ENCODE data around the gene INPP4A.
"Not testable (repeated sequence)": the region's sequence is repeated elsewhere in the genome, so short reads cannot be mapped to it uniquely, and the experiment has no call there.

INPP4A gene

DNA sequence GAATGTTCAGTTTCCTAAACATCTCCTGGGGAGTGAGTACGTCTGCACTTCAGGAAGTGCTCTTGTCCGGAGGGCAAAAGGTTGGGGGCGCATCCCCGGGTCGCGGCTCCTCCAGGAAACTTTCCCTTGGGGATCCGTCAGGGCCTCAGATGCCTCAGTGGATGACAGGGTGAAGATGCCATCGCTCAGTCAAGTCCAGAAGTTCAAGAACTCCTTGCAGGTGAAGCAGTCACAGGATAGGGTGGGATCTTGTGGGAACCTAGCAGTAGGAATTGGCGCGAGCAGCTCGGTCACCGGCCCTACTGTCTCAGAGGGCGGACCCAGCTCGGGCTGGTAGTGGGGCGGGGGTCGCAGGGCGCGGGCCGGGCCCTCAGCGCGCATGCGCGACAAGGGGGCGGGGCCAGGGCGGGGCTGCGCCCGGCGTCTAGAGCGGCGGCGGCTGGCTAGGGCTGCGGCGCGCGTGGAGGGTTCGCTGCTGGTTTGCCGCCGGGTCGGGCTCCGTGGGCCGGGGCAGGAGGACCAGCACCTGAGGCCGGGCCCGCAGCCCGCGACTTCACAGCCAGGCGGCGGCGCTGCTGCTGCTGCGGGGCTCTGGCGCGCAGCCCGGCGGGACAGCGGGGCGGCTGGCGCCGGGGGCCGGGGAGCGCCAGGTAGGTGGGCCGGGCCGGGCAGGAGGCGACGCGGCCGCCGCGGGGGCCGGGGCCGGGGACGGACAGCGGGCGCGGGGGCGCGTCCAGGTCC, at the start of gene INPP4A:
Gene INPP4A, plus strand, starts transcription at position 423 of the 741 bp plus-strand sequence. CDS start 75,191 bp downstream, outside the sequence.
- Histone ChIP-seq H3K9me3 (ENCODE audit: insufficient read depth, low read depth, low read length) (peaks cover 3% of the 10 kb centered on the region), H3K27ac (ENCODE audit: low read length) (no peak within 1 kb of the TSS), H3K27me3 (ENCODE audit: insufficient read depth, low read length) (no peaks in the 10 kb centered on the region), H3K9ac (ENCODE audit: low read depth, low read length) (peak within 1 kb of the TSS; percentile 76; the same call in 1 of the 2 replicates), H3K36me3 (ENCODE audit: insufficient read depth, low read depth, low read length) (no peaks in the 10 kb centered on the region), H3K4me1 (ENCODE audit: insufficient read depth, low read length) (peaks cover 32% of the 10 kb centered on the region; the same call in 1 of the 2 replicates), H3K4me3 (ENCODE audit: low read length) (peak within 1 kb of the TSS; percentile 83)

DNA sequence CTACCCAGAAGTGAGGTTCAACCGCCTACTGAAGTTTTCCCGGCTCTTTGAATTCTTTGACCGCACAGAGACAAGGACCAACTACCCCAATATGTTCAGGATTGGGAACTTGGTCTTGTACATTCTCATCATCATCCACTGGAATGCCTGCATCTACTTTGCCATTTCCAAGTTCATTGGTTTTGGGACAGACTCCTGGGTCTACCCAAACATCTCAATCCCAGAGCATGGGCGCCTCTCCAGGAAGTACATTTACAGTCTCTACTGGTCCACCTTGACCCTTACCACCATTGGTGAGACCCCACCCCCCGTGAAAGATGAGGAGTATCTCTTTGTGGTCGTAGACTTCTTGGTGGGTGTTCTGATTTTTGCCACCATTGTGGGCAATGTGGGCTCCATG, 48.7 kb upstream of the INPP4A start:
- Histone ChIP-seq H3K4me3 (ENCODE audit: low read length) (no peak overlapping the region), H3K36me3 (ENCODE audit: insufficient read depth, low read depth, low read length) (no peaks in the 10 kb centered on the region), H3K9me3 (ENCODE audit: insufficient read depth, low read depth, low read length) (no peaks in the 10 kb centered on the region), H3K9ac (ENCODE audit: low read depth, low read length) (no peak overlapping the region), H3K4me1 (ENCODE audit: insufficient read depth, low read length) (peaks cover 7% of the 10 kb centered on the region), H3K27me3 (ENCODE audit: insufficient read depth, low read length) (no peaks in the 10 kb centered on the region; the same call in 1 of the 2 replicates), H3K27ac (ENCODE audit: low read length) (no peak overlapping the region)

DNA sequence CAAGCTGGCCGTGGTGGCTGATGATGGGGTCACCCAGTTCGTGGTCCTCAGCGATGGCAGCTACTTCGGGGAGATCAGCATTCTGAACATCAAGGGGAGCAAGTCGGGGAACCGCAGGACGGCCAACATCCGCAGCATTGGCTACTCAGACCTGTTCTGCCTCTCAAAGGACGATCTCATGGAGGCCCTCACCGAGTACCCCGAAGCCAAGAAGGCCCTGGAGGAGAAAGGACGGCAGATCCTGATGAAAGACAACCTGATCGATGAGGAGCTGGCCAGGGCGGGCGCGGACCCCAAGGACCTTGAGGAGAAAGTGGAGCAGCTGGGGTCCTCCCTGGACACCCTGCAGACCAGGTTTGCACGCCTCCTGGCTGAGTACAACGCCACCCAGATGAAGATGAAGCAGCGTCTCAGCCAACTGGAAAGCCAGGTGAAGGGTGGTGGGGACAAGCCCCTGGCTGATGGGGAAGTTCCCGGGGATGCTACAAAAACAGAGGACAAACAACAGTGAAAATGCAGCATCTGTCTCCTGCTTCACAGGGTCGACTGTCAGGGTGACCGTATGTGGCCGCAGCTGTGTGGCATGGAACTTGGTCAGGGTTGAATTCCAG, 47.8 kb upstream of the INPP4A start:
- H3K36me3 ChIP-seq (ENCODE audit: insufficient read depth, low read depth, low read length), result no peaks in the 10 kb centered on the region
- H3K27ac ChIP-seq (ENCODE audit: low read length), result no peak overlapping the region
- H3K27me3 ChIP-seq (ENCODE audit: insufficient read depth, low read length), result no peaks in the 10 kb centered on the region; the same call in 1 of the 2 replicates
- no peak overlapping the region for H3K4me3 ChIP-seq (ENCODE audit: low read length)
- H3K9ac ChIP-seq (ENCODE audit: low read depth, low read length), result no peak overlapping the region
- no peaks in the 10 kb centered on the region for H3K9me3 ChIP-seq (ENCODE audit: insufficient read depth, low read depth, low read length)
- peaks cover 7% of the 10 kb centered on the region for H3K4me1 ChIP-seq (ENCODE audit: insufficient read depth, low read length)

DNA sequence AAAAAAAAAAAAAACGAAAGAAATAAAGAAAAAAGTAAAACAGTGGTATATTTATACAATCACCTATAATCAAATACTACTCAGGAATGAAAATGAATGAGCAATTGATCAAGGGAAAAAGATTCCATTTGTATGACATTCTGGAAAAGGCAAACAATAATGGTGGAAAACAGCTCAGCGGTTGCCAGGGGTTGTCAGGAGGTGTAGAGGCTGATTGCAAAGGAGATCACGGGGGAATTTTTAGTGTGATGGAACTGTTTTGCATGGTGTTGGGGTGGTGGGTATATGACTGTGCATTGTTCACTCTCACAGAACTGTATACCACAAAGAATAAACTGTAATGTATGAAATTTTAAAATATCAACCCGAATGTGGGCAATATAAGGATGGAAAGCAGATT, 45.5 kb upstream of the INPP4A start:
- H3K27ac ChIP-seq (ENCODE audit: low read length), result no peak overlapping the region
- no peaks in the 10 kb centered on the region for H3K9me3 ChIP-seq (ENCODE audit: insufficient read depth, low read depth, low read length)
- no peaks in the 10 kb centered on the region; the same call in 1 of the 2 replicates for H3K27me3 ChIP-seq (ENCODE audit: insufficient read depth, low read length)
- no peaks in the 10 kb centered on the region for H3K36me3 ChIP-seq (ENCODE audit: insufficient read depth, low read depth, low read length)
- peaks cover 6% of the 10 kb centered on the region for H3K4me1 ChIP-seq (ENCODE audit: insufficient read depth, low read length)
- no peak overlapping the region for H3K9ac ChIP-seq (ENCODE audit: low read depth, low read length)
- H3K4me3 ChIP-seq (ENCODE audit: low read length), result no peak overlapping the region

DNA sequence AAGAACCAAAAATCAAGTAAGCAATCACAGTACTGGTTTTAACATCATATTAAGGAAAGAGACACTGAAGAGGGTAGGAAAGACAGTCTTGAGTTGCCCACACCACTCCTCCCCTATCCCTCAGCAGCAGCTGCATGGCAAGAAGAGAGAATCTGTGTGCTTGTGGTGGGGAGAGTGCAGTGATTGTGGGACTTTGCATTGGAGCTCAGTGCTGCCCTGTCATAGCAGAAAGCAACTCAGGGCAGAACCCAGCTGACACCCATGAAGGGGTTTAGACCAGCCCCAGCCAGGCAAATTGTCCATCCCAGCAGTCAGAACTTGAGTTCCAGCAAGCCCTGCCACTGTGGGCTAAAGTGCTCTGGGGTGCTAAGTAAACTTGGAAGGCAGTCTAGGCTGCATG, 40.8 kb upstream of the INPP4A start:
- H3K9me3 ChIP-seq (ENCODE audit: insufficient read depth, low read depth, low read length), result no peaks in the 10 kb centered on the region
- H3K27ac ChIP-seq (ENCODE audit: low read length), result no peak overlapping the region
- no peaks in the 10 kb centered on the region for H3K27me3 ChIP-seq (ENCODE audit: insufficient read depth, low read length)

DNA sequence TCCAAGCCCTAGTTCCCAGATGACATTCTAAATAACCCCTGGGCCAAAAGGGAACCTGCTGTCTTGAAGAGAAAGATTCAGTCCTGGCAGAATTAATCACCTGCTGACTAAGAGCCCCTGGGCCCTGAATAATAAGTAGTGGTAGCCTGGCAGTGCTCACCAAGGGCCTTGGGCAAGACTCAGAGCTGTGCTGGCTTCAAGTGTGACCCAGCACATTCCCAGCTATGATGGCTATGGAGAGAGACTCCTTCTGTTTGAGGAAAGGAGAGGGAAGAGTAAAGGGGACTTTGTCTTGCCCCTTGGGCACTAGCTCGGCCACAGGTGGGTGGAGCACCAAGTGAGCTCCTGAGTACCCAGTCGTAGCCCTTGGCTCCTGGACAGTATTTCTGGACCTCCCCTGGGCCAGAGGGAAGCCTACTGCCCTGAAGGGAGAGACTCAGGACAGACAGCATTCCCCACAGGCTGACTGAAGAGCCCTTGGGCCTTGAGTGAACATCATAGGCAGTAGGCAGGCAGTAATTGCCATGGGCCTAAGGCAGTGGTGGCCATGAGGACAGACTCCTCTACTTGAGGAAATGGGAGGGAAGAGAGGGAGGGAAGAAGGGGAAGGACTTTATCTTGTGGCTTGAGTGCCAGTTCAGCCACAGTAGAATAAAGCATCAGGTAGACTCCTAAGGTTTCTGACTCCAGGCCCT, 40.0 kb upstream of the INPP4A start:
- Histone ChIP-seq H3K36me3 (ENCODE audit: insufficient read depth, low read depth, low read length) (no peaks in the 10 kb centered on the region), H3K9ac (ENCODE audit: low read depth, low read length) (no peak overlapping the region), H3K9me3 (ENCODE audit: insufficient read depth, low read depth, low read length) (no peaks in the 10 kb centered on the region), H3K27me3 (ENCODE audit: insufficient read depth, low read length) (no peaks in the 10 kb centered on the region), H3K27ac (ENCODE audit: low read length) (no peak overlapping the region), H3K4me1 (ENCODE audit: insufficient read depth, low read length) (peaks cover 9% of the 10 kb centered on the region), H3K4me3 (ENCODE audit: low read length) (no peak overlapping the region)

More for the DNA sequence above, 40.8 kb upstream of the INPP4A start:
- no peak overlapping the region for H3K4me3 ChIP-seq (ENCODE audit: low read length)
- H3K36me3 ChIP-seq (ENCODE audit: insufficient read depth, low read depth, low read length), result no peaks in the 10 kb centered on the region
- H3K4me1 ChIP-seq (ENCODE audit: insufficient read depth, low read length), result peaks cover 8% of the 10 kb centered on the region
- H3K9ac ChIP-seq (ENCODE audit: low read depth, low read length), result no peak overlapping the region

DNA sequence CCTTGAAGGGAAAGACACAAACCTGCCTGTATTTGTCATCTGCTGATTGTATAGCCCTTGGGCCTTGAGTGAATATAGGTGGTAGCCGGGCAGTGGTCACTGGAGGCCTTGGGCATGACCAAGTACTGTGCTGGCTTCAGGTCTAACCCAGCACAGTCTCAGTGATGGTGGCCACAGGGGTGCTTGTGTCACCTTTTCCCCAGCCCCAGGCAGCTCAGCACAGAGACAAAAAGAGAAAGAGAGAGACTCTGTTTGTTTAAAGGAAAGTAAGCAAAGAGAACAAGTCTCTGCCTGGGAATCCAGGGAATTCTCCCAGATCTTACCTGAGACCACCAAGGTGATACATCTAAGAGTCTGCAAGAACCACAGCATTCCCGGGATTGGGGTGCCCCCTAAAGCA, 39.4 kb upstream of the INPP4A start:
- Histone ChIP-seq H3K4me1 (ENCODE audit: insufficient read depth, low read length) (peaks cover 9% of the 10 kb centered on the region), H3K27ac (ENCODE audit: low read length) (no peak overlapping the region), H3K9ac (ENCODE audit: low read depth, low read length) (no peak overlapping the region), H3K27me3 (ENCODE audit: insufficient read depth, low read length) (no peaks in the 10 kb centered on the region), H3K4me3 (ENCODE audit: low read length) (no peak overlapping the region), H3K36me3 (ENCODE audit: insufficient read depth, low read depth, low read length) (no peaks in the 10 kb centered on the region), H3K9me3 (ENCODE audit: insufficient read depth, low read depth, low read length) (no peaks in the 10 kb centered on the region)

DNA sequence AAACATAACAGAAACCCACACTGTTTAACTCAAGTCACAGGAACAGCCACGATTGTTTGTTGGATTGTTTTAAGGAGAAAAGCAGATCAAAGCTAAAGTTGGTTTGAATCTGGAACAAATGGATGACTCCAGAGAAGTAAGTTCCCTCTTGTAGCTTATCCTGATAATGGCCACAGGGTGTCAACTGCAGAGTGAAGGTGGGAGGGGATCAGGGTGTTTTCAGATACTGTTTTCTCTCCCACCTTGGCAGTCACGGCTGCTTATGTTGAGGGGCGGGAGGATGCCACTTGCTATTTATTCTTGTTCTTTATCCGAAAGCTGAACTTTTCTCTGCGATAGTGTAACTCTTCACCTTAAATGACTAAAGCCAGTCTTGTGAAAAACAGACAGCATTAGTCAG, 36.5 kb upstream of the INPP4A start:
- Histone ChIP-seq H3K27me3 (ENCODE audit: insufficient read depth, low read length) (no peaks in the 10 kb centered on the region), H3K27ac (ENCODE audit: low read length) (no peak overlapping the region), H3K4me3 (ENCODE audit: low read length) (0 out of 2 replicates have a peak overlapping the region, but pooled peaks have one; percentile 14), H3K36me3 (ENCODE audit: insufficient read depth, low read depth, low read length) (no peaks in the 10 kb centered on the region), H3K9me3 (ENCODE audit: insufficient read depth, low read depth, low read length) (no peaks in the 10 kb centered on the region), H3K4me1 (ENCODE audit: insufficient read depth, low read length) (peaks cover 9% of the 10 kb centered on the region), H3K9ac (ENCODE audit: low read depth, low read length) (no peak overlapping the region)

DNA sequence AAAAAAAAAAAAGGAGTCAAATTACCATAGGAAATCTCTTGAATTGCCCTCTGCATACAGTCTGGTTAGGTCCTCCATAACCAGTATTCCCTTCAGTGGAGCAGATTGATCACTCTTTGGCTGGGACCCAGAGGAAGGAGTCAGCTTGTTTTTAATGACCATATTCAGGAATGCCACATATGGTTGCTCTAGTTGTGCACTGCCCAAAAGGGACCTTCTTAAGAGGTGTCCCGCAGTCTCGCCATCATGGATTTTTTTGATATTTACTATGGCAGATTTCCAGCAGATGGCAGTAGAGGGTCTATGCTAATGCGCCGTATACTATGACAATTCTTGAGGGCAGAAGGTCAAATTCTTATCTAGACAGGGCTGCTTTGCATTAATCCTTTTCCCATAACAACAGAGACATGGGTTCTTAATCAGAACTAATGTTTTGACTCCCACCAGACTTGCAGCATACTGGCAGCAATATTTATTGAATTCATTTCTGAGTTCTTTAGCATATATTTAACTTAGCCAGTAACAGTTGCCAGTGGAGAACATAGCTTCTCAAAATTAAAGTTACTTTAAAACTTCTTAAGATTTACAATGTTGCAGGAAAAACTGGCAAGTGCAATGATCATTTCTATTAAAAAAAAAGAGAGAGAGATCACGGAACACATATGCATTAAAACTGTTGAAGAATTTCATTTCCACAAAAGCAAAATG, 31.8 kb upstream of the INPP4A start:
- H3K4me1 ChIP-seq (ENCODE audit: insufficient read depth, low read length), result peaks cover 9% of the 10 kb centered on the region
- no peak overlapping the region for H3K9ac ChIP-seq (ENCODE audit: low read depth, low read length)
- no peak overlapping the region for H3K4me3 ChIP-seq (ENCODE audit: low read length)
- no peaks in the 10 kb centered on the region for H3K36me3 ChIP-seq (ENCODE audit: insufficient read depth, low read depth, low read length)
- peaks cover 16% of the 10 kb centered on the region for H3K9me3 ChIP-seq (ENCODE audit: insufficient read depth, low read depth, low read length)
- H3K27ac ChIP-seq (ENCODE audit: low read length), result no peak overlapping the region
- no peaks in the 10 kb centered on the region for H3K27me3 ChIP-seq (ENCODE audit: insufficient read depth, low read length)

DNA sequence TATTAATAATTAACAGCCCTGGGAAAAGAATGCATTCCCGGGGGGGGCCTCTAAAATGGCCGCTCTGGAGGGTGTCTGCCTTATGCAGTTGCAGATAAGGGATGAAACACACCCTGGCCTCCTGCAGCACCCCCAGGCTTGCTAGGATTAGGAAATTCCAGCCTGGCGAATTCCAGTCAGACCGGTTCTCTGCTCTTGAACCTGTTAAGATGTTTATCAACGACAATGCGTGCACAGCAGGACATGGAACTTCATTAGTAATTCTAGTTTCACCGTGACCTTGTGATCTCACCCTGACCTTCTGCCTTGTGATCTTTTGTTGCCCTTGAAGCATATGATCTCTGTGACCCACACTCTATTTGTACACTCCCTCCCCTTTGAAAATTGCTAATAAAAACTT, 30.4 kb upstream of the INPP4A start:
- H3K4me3 ChIP-seq (ENCODE audit: low read length); H3K4me1 ChIP-seq (ENCODE audit: insufficient read depth, low read length); H3K27me3 ChIP-seq (ENCODE audit: insufficient read depth, low read length); H3K36me3 ChIP-seq (ENCODE audit: insufficient read depth, low read depth, low read length); H3K27ac ChIP-seq (ENCODE audit: low read length); H3K9ac ChIP-seq (ENCODE audit: low read depth, low read length): not testable (repeated sequence)
- H3K9me3 ChIP-seq (ENCODE audit: insufficient read depth, low read depth, low read length), result peaks cover 16% of the 10 kb centered on the region

DNA sequence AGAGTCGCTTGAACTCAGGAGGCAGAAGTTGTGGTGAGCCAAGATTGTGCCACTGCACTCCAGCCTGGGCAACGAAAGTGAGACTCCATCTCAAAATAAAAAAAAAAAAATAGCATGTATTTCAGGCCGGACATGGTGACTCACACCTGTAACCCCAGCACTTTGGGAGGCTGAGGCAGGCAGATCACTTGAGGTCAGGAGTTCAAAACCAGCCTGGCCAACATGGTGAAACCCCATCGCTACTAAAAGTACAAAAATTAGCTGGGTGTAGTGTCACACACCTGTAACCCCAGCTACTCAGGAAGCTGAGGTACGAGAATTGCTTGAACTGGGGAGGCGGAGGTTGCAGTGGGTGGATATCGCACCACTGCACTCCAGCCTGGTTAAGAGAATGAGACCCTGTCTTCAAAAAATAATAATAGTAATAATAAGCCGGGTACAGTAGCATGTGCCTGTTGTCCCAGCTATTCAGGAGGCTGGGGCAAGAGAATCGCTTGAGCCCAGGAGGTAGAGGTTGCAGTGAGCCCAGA, 28.9 kb upstream of the INPP4A start:
- H3K4me3 ChIP-seq (ENCODE audit: low read length); H3K4me1 ChIP-seq (ENCODE audit: insufficient read depth, low read length); H3K9ac ChIP-seq (ENCODE audit: low read depth, low read length); H3K27me3 ChIP-seq (ENCODE audit: insufficient read depth, low read length); H3K27ac ChIP-seq (ENCODE audit: low read length); H3K36me3 ChIP-seq (ENCODE audit: insufficient read depth, low read depth, low read length): not testable (repeated sequence)
- H3K9me3 ChIP-seq (ENCODE audit: insufficient read depth, low read depth, low read length), result peaks cover 16% of the 10 kb centered on the region
